Measurements from ENCODE around the gene TELO2.
"Not testable (repeated sequence)": the region's sequence is repeated elsewhere in the genome, so short reads cannot be mapped to it uniquely, and the experiment has no call there.

TELO2 gene

DNA sequence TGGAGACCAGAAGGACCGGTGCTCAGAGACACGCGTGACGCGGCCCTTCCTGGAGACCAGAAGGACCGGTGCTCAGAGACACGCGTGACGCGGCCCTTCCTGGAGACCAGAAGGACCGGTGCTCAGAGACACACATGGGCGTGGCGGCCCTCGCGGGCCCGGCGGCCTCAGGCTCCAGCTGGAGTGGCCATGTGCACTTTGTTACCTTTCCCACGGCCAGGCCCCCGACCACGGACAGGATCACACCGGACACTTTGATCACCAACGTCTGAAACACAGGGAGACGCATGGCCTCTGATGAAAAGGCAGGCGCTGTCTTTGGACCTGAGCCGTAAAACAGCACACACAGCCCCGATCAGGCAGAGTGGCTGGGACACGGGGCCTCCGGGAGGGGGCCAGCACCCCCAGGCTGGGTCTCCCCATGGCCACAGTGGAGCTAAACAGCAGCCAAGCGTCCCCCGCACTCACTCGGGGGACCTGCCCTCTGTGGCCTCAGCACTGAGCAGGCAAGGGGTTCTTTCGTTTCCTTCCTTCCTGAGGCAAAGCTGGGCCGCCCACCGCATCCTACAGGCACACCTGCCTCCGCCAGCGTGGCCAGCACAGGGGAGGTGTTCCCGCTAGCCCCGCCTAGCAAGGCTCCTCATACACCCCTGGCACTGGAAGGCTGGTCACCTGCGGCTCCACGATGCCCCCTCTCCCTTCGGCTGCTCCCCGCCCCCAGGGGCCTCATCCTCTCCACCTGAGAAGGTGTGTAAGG, 35.5 kb upstream of the TELO2 start:
- DNase-seq (ENCODE audit: low read depth): no peak

GRCh38 chr16:1458336-1458976, 34.7 kb upstream of the TELO2 start:
- no peak for DNase-seq (ENCODE audit: low read depth)

GRCh38 chr16:1458977-1459341, 34.2 kb upstream of the TELO2 start:
- DNase-seq (ENCODE audit: low read depth): no peak

DNA sequence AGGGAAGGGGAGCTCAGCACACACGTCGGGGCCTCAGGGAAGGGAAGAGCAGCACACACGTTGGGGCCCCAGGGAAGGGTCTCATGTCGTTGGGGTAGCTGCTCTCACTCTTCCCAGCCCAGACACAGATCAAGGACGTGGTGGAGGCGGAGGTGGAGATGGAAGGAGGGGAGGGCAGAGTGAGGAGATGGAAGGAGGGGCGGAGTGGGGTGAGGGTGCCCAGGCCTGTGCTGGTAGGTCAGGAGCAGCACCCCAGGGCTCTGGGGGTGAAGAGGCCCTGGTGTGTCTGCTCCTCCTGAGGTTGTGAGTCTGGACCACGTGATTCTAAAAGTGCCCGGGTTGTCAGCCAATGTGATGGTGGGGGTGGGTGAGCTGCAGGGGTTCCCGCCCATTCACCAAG, 33.2 kb upstream of the TELO2 start:
- no peak for DNase-seq (ENCODE audit: low read depth)

- DNase-seq (ENCODE audit: low read depth): no peak
These were observed 32.5 kb upstream of the TELO2 start for GRCh38 chr16:1460602-1461138.

GRCh38 chr16:1461146-1461545, 32.0 kb upstream of the TELO2 start:
- no peak for DNase-seq (ENCODE audit: low read depth)

- DNase-seq (ENCODE audit: low read depth): no peak
These were observed 28.8 kb upstream of the TELO2 start for GRCh38 chr16:1464196-1464893.

DNA sequence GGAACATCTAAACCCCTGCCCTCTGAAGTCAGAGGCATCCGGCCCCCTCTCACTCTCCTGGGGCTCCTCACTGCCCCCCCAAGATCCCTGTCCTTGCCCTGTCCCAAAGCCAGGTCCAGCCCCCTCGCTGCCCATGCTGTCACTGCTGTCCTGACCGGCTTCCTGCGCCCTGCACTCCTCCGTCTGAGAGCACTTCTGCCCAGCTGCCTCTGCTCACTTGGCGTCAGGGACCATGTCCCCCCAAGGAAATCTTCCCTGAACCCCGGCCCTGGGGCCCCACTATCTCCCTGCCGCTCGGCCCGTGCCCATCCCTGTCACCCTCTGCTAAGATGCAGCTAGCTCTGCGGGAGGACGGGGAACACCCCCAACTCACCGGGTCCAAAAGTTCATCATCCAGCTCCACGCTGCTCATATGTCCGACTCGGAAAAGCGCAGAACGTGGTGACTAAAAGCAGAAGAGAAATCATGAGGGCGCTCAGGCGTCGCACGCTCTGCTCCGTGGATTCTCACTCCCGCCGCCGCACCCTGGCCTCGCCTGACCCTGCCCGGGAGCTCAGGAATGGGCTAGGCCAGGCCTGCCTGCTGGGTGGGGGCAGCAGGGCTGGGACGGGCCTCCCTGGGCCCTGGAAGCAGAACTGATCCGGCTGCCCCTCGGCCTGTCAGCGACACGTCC, 28.1 kb upstream of the TELO2 start:
- DNase-seq (ENCODE audit: low read depth): no peak

GRCh38 chr16:1465567-1465915, 27.6 kb upstream of the TELO2 start:
- no peak for DNase-seq (ENCODE audit: low read depth)

GRCh38 chr16:1466054-1466453, 27.1 kb upstream of the TELO2 start:
- no peak for DNase-seq (ENCODE audit: low read depth)

DNA sequence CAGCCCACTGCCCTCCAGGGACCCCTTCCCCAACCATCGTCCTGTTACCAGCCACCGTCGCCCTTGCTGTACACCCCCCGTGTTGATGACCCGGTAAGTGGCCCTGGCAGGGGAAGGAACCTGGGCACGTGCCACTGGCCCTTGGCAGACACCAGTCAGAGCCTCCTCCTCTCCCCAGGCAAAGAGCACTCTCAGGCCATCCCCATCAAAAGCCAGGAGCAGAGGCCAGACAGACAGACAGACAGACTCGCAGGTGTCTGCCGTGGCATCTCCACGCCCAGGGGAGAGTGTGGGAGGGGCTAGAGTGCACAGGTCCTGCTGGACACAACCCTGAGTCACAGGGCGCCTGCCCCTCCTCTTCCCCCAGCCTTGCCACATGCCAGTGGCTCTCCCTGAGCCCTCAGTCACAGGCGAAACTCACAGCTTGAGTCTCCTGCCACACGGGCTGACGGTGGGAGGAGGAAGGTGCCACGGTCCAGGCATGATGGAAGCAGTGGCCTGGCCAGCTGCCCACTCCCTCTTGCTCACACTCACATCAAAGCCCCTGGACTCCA, 26.1 kb upstream of the TELO2 start:
- no peak for DNase-seq (ENCODE audit: low read depth)

- no peak for DNase-seq (ENCODE audit: low read depth)
These were observed 24.7 kb upstream of the TELO2 start for GRCh38 chr16:1468426-1468810.

- not testable (repeated sequence) for DNase-seq (ENCODE audit: low read depth)
These were observed 24.0 kb upstream of the TELO2 start for GRCh38 chr16:1469141-1469540.

DNA sequence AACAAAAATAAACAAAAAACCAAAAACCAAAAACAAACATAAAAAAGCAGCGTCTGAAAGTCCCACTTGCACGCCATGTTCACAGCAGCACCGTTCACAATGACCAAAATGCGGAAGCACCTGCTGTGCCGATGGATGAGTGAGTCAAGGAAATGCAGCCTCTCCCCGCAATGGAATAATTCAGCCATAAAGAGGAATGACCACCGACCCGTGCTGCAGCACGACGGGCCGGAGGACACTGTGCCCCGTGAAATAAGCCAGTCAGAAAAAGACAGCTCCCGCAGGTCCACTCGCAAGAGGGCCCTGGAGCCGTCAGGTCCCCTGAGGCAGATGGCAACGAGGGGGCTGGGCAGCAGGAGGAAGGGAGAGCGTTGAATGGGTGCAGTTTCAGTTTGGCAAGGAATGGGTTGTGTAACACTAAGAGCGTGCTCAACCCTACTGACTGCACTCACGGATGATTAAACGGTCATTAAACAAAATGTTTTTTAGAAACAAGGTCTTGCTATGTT, 23.4 kb upstream of the TELO2 start:
- DNase-seq (ENCODE audit: low read depth): no peak

GRCh38 chr16:1470481-1471251, 22.5 kb upstream of the TELO2 start:
- DNase-seq (ENCODE audit: low read depth): no peak

GRCh38 chr16:1471569-1472194, 21.5 kb upstream of the TELO2 start:
- DNase-seq (ENCODE audit: low read depth): no peak

DNA sequence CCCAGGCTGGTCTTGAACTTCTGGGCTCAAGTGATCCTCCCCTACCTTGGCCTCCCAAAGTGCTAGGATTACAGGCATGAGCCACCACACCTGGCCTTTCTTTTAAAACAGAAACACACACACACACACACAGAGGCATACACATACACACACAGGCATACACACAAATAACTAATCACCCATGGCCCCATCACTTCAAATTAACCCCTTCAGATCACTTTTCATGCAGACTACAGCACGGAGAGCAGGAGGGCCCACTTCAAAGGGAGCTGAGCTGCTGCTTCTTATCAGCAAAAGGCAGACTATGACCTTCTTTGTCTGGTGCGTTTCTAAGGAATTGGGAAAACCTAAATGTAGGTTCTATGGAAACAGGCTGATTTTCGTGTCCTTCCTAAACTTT, 20.2 kb upstream of the TELO2 start:
- no peak for DNase-seq (ENCODE audit: low read depth)

- DNase-seq (ENCODE audit: low read depth): no peak
These were observed 18.9 kb upstream of the TELO2 start for GRCh38 chr16:1474082-1474795.

DNA sequence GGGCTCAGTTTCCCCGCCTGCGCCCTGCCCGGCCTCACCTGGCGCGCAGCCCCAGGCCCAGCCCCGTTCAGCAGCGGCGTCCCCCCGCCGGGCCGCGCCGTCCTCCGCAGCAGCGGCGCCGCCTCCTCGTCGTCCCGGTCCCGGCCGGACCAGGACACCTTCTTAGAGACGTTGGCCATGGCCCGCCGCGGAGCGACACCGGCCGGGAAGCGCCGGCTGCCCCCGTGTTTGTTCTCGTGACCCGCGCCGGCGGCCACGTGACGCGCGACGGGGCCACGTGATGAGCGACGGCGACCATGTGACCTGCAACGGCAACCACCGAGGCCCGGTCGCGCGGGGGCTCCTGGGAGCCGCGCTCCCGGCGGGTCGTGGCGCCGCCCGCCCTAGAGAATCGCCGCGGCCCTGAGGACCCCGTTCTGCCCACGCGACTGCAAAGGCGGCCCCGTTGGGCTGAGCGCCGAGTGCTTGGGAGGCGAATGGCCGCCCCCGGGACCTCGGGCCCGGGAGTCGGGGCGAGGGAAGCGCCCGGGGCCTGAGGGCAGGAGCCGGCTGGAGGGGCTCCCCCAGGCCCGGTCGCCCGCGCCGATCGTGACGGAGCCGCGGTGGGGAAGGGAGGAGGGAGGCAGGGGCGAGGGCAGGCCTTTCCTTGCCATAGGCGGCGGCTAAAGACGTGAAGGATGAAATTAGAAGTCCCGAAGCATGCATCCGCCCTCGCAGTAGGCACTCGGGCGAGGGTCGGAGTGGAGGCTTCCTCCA, 18.2 kb upstream of the TELO2 start, which contains the start of gene CLCN7:
Gene CLCN7, minus strand, starts transcription at position 233 of the 756 bp plus-strand sequence. Its CDS starts 54 bp downstream, at position 179.
- peak; percentile 37 for DNase-seq (ENCODE audit: low read depth)

Measured in HS-5 (cell line).